ENCODE results near the gene RSPO3.
"Not testable (repeated sequence)": the region's sequence is repeated elsewhere in the genome, so short reads cannot be mapped to it uniquely, and the experiment has no call there.

Gene RSPO3

DNA sequence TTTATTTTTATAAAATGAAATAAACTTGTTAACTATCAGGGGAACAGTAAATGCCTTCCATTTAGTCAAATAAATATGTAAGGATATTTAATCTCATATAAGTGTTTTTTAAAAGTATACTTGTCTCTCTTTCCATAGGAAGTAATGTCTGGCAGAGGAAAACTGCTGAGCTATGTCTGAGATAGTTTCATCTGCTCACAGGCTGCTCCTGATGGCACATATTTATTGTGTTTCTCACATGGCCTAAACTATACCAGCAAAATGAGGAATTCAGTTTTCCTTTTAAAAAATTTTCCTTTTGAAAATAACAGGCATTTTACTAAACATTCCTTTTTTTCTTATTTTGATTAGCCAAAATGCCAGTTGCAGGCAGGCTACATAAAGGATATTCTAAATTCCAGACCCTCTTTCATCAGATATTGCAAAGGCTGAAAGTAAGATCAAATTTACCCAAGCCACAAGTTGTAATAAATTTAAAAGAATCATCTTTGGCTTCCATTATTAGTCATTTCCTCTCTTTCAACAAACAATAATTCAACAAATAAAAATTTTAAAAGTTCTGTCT, 88.1 kb downstream of the RSPO3 start:
- TF ChIP-seq, protein P1, sequence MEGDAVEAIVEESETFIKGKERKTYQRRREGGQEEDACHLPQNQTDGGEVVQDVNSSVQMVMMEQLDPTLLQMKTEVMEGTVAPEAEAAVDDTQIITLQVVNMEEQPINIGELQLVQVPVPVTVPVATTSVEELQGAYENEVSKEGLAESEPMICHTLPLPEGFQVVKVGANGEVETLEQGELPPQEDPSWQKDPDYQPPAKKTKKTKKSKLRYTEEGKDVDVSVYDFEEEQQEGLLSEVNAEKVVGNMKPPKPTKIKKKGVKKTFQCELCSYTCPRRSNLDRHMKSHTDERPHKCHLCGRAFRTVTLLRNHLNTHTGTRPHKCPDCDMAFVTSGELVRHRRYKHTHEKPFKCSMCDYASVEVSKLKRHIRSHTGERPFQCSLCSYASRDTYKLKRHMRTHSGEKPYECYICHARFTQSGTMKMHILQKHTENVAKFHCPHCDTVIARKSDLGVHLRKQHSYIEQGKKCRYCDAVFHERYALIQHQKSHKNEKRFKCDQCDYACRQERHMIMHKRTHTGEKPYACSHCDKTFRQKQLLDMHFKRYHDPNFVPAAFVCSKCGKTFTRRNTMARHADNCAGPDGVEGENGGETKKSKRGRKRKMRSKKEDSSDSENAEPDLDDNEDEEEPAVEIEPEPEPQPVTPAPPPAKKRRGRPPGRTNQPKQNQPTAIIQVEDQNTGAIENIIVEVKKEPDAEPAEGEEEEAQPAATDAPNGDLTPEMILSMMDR (IDR thresholded peaks at IDR 0.05) = no peak
- Histone ChIP-seq H3K4me1 (ENCODE audit: control insufficient read depth in 1 of 2, insufficient read depth in 1 of 2, low read depth in 1 of 2, low read length in 1 of 2) (peaks cover 15 to 20% of the 10 kb centered on the region in 2 experiments), H3K4me3 (ENCODE audit: low read depth in 1 of 2, low read length in 1 of 2) (no peak overlapping the region), H3K27ac (no peak overlapping the region), H3K27me3 (peaks cover 22% of the 10 kb centered on the region), H3K36me3 (no peaks in the 10 kb centered on the region), H3K9me3 (no peaks in the 10 kb centered on the region)

DNA sequence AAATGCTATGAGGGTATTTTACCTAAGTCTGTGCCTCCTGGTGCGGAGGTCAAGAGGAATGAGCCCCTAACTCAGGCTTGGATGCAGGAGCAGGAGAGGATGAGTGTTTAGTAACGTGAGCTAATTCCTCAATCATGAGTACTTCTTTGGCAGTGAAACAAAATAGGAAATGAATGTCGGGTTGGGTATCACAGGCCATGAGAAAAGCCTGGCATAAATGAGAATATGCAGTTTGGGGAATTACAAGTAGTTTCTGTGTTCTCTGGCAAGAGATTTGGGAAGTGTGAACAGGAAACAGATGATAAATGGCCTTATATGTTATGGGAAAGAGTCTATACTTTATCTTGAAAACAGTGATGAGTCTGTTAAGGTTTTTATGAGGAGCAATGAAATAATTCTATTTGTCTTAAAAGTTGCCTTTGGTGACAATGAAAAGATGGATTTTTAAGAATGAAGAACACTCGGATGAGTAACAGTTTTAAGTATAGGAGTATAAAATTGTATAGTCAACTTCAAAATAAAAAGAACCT, 89.2 kb downstream of the RSPO3 start:
- Histone ChIP-seq H3K27ac (no peak overlapping the region), H3K4me1 (ENCODE audit: control insufficient read depth in 1 of 2, insufficient read depth in 1 of 2, low read depth in 1 of 2, low read length in 1 of 2) (peaks cover 15 to 20% of the 10 kb centered on the region in 2 experiments), H3K9me3 (no peaks in the 10 kb centered on the region), H3K36me3 (no peaks in the 10 kb centered on the region), H3K4me3 (ENCODE audit: low read depth in 1 of 2, low read length in 1 of 2) (no peak overlapping the region), H3K27me3 (peaks cover 22% of the 10 kb centered on the region)
- TF ChIP-seq, protein P1 (IDR thresholded peaks at IDR 0.05) = no peak

DNA sequence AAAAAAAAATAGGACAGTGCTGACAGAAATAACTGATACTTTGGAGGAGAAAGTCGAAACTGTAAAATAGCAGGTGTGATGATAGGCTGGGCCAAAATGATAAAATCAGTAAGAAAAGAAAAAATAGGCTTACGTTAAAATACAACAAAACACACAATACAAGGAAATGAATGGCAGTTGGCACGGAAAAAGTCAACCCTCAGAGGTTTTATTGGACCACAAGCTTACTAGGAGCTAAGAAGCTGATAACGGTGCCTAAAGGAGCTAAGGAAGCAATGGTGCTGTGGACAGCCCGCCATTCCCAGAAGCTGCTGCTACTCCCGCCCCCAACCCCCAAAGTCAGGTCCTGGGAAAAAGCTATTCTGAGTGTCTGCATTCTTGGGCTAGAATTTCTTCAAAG, 92.3 kb downstream of the RSPO3 start:
- Histone ChIP-seq H3K27me3 (peaks cover 26% of the 10 kb centered on the region), H3K9me3 (no peaks in the 10 kb centered on the region), H3K4me3 (ENCODE audit: low read depth in 1 of 2, low read length in 1 of 2) (no peak overlapping the region), H3K36me3 (no peaks in the 10 kb centered on the region), H3K27ac (no peak overlapping the region), H3K4me1 (ENCODE audit: control insufficient read depth in 1 of 2, insufficient read depth in 1 of 2, low read depth in 1 of 2, low read length in 1 of 2) (no peaks in the 10 kb centered on the region)
- TF ChIP-seq, protein P1 (IDR thresholded peaks at IDR 0.05) = no peak

DNA sequence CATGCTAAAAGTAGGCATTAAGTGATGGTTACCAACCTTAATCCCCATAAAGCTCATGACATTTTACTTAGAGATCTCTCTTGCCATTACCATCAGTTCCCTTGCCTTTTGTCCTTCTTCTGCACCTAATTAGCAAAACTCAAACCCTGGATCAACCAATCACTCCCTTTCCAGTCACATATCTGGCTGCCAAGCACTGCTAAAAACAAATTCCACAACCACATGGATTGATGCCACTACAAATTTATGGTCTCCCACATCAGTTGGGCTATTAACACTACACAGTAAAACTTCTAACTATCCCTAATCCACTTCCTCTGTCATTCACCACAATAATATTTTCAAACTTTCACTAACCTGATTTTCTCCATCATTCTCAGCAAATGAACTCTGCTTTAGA, 93.9 kb downstream of the RSPO3 start:
- Histone ChIP-seq H3K36me3 (no peaks in the 10 kb centered on the region), H3K4me1 (ENCODE audit: control insufficient read depth in 1 of 2, insufficient read depth in 1 of 2, low read depth in 1 of 2, low read length in 1 of 2) (no peaks in the 10 kb centered on the region), H3K4me3 (ENCODE audit: low read depth in 1 of 2, low read length in 1 of 2) (no peak overlapping the region), H3K27ac (no peak overlapping the region), H3K9me3 (no peaks in the 10 kb centered on the region), H3K27me3 (peaks cover 34% of the 10 kb centered on the region)
- TF ChIP-seq, protein P1 (IDR thresholded peaks at IDR 0.05) = no peak

DNA sequence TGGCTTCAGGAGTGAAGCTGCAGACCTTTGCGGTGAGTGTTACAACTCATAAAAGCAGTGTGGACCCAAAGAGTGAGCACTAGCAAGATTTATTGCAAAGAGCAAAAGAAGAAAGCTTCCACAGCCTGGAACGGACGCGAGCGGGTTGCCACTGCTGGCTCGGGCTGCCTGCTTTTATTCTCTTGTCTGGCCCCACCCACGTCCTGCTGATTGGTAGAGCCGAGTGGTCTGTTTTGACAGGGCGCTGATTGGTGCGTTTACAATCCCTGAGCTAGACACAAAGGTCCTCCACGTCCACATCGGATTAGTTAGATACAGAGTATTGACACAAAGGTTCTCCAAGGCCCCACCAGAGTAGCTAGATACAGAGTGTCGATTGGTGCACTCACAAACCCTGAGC, 95.6 kb downstream of the RSPO3 start:
- not testable (repeated sequence) for H3K9me3 ChIP-seq; H3K27ac ChIP-seq; H3K36me3 ChIP-seq; H3K4me1 ChIP-seq (ENCODE audit: control insufficient read depth in 1 of 2, insufficient read depth in 1 of 2, low read depth in 1 of 2, low read length in 1 of 2); H3K4me3 ChIP-seq (ENCODE audit: low read depth in 1 of 2, low read length in 1 of 2)
- peaks cover 19% of the 10 kb centered on the region for H3K27me3 ChIP-seq

DNA sequence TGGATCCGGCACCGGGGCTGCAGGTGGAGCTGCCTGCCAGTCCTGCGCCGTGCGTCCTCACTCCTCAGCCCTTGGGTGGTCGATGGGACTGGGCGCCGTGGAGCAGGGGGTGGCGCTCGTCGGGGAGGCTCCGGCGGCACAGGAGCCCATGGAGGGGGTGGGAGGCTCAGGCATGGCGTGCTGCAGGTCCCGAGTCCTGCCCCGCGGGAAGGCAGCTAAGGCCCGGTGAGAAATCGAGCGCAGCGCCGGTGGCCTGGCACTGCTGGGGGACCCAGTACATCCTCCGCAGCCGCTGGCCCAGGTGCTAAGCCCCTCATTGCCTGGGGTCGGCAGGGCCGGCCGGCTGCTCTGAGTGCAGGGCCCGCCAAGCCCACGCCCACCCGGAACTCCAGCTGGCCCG, 96.1 kb downstream of the RSPO3 start:
- H3K36me3 ChIP-seq; H3K27ac ChIP-seq; H3K4me1 ChIP-seq (ENCODE audit: control insufficient read depth in 1 of 2, insufficient read depth in 1 of 2, low read depth in 1 of 2, low read length in 1 of 2); H3K9me3 ChIP-seq; H3K4me3 ChIP-seq (ENCODE audit: low read depth in 1 of 2, low read length in 1 of 2): not testable (repeated sequence)
- peaks cover 18% of the 10 kb centered on the region for H3K27me3 ChIP-seq

Data from neutrophil (primary cell).